GM19324 (cell line): Measurements from ENCODE around the gene XYLB.
"Not testable (repeated sequence)": the region's sequence is repeated elsewhere in the genome, so short reads cannot be mapped to it uniquely, and the experiment has no call there.

Experiments
- ATAC-seq: cut with Tn5 transposase; IDR thresholded peaks from one replicate; pipeline ENCODE4 v1.9.1; 2021; ENCODE audit warnings: mild to moderate bottlenecking, moderate library complexity; ENCODE audit not compliant: unreplicated experiment, low FRiP score

XYLB gene

DNA sequence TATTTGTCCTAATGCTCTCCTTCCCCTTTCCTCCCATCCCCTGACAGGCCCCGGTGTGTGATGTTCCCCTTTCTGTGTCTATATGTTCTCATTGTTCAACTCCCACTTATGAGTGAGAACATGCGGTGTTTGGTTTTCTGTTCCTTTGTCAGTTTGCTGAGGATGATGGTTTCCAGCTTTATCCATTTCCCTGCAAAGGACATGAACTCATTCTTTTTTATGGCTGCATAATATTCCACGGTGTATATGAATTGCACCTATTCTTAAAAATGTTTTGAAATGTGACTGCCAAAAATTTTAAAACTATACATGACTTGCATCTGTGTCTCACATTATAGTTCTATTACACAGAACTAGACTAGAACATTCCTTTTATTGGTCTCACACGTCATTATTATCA, 25.9 kb upstream of the XYLB start:
- ATAC-seq = not testable (repeated sequence)

DNA sequence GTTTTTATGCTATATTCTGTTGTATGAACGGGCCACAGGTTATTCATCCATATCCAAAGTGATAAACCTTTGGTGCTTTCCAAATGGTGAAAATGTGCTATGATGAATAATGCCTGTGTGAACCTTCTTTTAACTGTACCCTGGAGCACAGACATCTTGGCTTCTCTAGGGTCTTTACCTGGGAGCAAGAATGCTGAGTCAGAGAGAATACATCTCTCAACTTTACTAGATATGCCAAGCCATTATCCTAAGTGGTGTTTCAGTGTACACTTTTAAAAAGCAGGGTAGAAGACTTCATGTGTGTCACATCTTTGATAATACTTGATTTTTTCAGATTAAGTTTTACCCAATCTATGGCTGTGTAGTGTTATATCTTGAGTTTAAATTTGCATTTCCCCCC, 23.5 kb upstream of the XYLB start:
- no peak for ATAC-seq

DNA sequence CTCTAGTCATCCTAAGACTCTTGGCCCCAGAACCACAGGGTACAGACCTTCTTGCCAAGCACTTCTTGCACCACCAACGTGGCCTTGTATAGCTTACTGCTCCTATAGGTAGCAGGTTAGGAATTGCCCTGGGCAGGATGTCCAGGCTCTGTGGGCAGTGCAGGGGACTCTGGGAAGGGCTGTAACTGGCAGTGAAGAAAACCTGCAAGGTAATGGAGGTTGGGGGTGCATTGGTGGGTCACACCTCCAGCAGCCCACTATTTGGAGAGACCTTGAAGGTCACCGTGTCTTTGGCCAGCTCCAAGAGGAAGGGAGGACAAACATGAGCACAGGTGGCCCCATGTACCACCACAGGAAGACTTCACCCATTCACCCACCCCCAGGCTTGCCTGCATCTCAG, 21.3 kb upstream of the XYLB start:
- ATAC-seq = no peak

DNA sequence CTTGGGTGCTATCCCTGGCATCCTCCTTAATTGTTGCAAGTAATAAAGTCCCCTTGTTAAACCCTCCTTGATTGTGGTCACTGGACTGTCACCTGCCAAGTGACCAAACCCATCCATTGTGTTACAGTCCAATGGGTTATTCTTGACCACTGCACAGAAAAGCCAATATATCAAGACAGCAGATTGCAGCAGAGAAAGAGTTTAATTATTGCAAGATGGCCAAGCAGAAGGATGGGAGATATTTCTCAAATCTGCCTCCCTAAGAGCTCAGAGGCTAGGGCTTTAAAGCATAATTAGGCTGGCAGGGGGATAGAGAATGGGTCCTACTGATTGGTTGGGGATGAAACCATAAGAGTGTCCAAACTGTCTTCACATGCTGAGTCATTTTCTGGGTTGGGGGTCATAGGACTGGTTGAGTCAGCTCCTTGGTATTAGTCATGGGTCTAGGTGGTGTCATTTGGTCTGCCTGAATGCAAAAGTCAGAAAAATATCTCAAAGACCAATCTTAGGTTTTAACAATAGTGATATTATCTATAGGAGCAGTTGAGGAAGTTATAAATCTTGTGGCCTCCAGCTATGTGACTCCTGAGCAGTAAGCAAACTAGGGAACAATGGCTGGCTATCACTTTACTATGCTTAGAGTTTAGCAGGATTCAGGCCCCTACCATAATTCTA, 19.1 kb upstream of the XYLB start:
- ATAC-seq = no peak

DNA sequence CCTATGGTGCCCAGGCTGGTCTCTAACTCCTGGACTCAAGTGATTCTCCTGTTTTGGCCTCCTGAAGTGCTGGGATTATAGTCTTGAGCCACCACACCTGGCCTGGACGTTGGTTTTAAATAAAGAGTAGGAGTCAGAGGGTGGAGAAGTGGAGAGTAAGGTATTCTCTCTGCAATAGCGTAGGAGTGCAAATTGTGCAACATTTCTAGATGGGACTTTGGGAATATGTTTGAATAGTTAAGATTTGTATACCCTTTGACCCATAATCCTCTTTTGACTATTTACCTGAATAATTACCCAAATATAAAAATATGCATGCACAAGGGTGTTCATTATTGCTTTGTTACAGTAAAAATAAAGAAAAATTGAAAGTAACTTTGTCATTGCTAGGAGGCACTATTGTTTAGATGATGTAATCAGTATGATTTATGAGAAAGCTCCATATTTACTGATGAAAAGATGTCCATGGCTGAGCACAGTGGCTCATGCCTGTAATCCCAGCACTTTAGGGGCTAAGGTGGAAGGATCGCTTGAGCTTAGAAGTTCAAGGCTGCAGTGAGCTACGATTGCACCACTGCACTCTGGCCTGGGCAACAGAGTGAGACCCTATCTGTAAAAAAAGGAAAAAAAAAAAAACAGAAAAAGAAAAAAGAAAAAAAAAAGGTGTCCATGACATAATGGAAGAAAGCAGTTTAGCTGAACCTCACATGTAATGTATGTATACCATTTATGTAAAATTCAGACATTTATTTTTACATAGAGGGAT, 15.1 kb upstream of the XYLB start:
- no peak for ATAC-seq

DNA sequence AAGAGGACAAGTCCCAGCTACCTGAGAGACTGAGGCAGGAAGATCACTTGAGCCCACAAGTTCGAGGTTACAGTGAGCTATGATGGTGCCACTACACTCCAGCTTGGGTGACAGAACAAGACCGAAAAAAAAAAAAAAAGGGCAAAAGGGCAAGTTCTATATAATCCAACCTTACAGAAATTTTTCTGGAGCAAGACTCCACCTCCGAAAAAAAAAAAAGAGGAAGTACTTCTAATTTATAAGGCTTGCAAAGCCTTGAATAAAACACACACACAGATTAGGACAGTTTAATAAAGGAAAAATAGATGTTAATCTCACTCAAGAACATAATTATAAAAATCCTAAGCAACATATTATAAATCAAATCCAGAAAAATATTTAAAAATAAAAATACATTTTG, 14.4 kb upstream of the XYLB start:
- ATAC-seq = no peak

DNA sequence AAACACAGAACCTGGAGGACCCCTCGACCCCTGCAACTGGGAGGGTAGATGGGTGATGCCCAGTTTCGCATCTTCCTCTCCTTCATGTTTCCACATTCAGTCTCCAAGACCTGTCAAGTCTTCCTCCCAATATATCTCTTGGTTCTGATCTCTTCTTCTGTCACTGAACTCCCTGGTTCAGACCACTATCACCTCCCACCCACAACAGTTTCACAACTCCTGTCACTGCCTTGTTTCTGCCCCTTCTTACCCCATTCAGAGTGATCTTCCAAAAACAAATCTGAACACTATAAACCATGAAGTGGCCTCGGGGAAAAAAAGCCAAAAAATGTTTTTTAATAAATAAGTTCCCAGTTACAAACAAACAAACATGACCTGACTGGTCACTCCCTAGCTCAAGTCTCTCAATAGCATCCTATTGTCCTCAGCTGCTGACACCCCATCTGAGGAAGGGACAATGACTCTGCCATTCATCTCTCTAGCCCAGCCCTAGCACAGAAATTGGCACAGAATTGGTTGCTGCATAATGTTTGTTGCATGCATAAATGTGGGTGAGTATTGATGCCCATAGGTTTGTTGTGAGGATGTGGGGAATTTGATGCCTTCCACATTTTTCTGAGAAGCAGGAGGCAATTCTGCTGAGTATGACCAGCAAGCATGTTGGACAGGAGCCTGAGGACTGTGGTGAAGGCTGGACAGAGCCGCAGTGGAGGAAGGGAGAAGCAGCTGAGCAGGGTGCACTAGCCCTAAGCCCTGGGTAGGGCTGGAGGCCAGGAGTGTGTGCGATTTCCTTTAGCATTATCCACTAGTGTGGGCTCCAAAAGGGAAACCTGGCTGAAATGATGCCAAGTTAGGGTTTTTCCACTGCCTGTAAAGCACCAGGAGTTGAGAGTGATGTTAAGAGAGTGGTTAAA, 12.2 kb upstream of the XYLB start:
- ATAC-seq = no peak

DNA sequence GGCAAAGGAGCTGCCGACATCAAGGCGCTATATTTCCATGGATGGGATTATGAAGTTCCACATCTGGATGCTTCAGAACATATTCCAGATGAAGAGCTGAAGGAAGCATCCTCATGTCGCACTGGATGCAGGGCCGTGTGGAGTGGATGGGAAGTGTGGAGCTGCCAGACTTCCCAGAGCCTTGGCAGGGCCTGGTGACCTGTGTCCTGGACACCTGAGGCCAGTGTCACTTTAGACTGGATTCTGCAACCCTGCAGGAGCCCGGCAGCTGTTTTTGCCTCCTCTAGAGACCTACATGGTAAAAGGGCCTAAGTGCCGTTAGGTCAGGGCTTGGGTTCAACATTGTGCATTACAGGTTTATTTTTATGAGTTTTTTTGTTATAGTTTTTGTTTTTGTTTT, 11.3 kb upstream of the XYLB start:
- ATAC-seq = no peak

DNA sequence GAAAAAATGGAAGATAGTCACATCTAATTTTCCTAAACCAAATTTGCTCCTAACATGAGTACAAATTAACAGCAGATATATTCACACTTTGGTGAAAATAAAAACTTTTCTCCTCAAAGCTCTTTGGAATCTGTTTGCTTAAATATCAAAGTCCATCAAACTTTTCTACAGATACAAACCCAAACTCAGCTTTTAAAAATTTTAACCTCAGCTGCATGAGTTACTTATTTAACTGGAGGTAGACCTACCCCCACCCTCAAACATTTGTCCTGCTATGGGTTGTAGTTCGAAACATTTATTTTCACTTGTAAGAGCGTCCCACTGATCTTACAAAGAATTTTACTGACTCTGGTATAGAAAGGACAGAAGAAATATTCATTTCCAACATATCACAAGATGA, 8.9 kb upstream of the XYLB start:
- no peak for ATAC-seq

DNA sequence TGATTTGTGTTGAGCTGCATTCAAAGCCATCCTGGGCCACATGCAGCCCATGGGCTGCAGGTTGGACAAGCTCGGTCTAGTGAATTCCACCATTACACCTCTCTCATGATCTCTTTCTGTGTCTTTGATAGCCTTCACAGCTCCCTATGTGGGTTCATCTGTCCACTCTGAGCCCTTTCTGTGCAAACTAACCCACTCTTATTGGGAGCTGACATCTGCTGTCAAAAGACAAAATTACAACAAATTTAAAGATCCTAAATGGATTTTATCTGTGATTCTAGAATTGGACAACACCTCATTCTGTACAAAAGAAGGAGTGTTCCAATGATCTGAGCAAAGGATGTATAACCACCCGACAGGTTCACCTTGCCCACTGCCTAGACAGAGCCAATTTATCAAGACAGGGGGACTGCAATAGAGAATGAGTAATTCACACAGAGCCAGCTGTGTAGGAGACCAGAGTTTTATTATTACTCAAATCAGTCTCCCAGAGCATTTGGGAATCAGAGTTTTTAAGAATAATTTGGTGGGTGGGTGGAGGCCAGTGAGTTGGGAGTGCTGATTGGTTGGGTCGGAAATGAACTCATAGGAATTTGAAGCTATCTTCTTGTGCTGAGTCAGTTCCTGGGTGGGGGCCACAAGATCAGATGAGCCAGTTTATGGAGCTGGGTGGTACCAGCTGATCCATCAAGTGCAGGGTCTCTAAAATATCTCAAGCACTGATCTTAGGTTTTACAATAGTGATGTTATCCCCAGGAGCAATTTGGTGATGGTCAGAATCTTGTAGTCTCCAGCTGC, 2.6 kb upstream of the XYLB start:
- no peak for ATAC-seq

DNA sequence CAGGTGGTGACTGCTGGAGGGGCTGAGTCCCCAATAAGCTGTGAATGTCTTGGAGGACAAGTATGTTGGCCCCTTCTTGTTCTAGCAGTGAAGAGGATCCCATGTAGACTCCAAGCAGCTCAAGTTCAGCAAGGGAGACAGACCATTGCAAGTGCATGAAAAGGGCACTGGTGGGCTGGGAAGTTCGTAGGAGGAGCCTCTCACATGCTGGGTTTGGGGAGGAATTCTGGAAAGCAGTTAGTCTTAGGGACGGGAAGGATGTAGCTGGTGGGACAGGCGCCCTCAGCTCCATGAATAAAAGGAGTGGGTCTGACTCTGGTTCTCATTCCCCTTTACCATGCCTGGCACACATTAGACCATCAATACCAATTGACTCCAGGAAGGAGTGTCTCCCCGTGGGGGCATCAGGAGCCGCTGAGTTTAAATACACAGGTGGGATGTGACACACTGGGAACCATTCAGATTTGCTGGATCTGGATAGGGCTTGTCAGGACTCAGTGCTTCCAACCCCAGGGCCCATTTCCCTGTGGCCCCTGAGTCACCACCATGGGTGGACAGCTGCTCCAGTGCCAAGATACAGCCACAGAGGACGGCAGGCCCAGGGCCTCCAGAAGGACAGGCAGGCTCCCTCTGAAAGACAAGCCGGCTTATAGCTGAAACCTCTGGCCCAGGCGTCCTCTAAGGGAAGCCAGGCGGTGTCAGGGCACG, 552 bp upstream of the XYLB start:
- ATAC-seq = no peak

DNA sequence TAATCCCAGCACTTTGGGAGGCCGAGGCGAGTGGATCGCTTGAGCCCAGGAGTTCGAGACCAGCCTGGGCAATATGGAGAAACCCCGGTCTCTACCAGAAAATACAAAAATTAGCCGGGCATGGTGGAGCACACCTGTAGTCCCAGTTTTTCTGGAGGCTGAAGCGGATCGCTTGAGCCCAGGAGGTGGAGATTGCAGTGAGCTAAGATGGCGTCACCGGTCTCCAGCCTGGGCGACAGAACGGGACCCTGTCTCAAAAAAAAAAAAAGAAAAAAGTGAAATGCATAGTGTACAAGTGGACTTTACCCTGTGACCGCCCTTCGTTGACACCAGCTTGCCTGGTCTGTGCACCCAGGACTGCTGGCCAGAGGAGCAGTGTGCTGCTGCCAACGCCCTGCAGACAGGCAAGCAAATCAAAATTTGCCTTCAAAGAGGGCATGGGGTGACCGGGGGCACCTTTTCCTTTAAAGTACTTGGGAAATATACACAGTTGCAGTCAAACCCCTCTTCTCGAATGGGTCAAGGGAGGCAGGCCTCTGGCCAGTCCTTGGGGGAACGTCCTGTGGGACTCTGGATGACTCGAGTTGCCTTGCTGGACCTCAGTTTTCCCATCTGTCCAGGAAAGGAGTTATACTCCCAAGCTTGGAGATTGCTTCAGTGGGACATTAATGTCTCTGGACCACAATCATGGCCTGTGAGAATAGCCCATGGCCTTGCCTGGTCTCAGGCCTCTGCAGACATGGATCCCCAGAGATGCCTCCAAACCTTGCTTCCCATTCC, 1.0 kb downstream of the XYLB start:
- ATAC-seq = no peak

DNA sequence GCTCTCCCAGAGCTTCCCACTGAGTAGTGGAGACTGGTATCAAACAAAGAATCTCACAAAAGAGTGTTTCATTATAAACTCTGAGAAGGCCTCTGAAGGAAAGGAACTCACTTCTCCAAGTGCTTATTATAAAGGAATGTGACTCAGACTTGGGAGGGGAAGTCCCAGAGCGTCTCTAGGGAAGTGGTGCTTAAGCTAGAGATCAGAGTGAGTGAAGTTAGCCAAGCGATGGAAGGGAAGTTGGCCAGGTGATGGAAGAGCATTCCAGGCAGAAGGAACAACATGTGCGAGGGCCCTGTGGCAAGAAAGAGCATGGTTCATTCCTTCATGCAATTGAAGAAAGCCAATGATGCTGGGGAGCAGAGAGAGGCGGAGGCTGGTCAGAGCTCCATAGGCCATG, 2.3 kb downstream of the XYLB start:
- ATAC-seq = no peak

DNA sequence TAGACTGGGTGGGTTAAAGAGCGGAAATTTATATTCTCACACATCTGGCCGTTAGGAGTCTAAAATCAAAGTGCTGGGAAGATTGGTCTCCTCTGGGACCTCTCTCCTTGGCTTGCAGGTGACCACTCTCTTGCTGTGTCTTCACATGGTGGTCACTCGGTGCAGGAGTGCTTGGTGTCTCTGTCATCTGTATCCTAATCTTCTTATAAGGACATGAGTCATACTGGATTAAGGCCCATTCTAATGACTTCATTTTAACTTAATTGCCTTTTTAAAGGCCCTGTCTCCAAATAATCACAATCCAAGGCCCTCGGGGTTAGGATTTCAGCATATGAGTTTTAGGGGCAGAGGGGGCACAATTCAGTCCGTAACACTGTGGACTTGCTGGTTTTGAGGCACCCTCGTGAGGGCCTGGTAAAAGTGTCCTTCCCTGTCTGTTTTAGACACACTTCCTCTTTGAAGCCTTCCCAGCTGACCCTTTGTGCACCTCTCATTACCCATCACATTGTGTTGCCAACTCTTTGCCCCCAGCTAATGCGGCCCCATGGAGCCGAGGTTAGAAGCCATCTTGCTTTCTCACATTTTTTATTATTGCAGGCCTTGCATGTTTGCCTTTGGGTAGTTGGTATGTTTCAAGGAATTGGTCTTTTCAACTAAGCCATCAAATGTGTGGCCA, 3.2 kb downstream of the XYLB start:
- no peak for ATAC-seq

DNA sequence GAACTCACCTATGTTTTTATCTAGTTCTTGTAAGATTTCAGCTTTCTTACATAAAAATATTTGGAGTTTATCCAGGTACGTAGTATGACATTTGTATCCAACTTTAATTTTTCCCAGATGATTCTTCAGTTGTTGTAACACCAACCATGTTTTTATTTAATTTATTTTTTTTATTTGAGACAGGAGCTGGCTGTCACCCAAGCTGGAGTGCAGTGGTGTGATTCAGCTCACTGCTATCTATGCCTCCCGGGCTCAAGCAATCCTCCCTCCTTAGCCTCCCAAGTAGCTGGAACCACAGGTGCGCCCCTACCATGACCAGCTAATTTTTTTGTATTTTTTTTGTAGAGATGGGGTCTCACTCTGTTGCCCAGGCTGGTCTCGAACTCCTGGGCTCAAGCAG, 6.6 kb downstream of the XYLB start:
- ATAC-seq = no peak

DNA sequence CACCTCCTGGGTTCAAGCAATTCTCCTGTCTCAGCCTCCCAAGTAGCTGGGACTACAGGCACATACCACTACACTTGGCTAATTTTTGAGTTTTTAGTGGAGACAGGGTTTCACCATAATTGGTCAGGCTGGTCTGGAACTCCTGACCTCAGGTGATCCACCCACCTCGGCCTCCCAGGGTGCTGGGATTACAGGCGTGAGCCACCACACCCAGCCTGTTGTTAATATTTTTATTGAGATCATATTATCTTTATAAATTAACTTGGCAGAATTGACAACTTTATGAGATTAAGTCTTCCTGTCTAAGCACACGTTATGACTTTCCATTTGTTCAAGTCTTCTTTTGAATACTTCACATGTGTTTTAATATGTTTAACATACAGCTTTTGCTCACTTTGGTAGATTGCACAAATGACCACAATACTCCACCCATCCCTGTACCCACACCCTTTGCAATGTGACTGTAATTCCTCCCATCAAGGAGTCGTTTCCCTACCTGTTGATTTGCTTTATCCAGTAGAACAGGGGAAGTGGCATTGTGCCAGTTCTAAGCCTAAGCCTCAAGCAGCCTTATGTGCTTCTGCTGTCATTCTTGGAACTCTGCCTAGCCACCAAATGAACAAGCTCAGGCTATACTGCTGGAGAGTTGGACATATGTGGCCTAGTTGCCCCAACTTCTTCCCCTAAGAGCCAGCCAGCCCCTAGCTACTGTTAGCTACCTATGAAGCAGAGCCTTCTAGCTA, 8.2 kb downstream of the XYLB start:
- ATAC-seq = no peak

DNA sequence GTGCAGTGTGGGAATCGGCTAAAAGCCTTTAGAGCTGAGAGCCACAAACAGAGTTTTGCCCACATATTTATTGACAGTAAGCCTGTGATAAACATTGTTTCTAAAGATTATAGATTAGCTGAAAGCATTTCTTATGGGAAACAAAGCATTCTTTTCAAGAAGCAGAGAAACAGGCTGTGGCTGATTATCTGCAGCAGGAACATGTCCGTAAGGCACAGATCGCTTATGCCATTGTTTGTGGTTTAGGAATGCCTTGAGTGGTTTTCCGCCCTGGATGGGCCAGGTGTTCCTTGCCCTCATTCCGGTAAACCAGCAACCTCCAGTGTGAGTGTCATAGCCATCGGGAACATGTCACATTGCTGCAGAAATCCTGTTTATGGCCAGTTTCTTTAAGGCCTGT, 12.5 kb downstream of the XYLB start:
- ATAC-seq = no peak

DNA sequence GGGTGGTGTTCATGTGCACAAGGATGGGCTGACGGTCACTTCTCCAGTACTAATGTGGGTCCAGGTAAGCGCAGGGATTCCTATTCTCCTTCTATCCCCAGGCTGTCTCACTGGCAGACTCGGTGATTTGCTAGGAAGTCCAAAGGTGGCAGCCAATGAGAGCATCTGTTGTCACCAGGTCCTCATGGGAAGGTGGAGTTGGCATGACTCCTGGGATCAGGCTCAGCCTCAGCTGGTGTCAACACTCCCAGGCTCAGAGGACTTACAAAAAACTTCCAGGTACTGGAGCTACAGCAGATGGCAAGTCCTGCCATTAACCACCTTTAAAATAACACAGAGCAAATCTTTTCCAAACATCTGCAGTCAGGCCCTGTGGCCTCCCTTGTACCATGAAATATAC, 13.8 kb downstream of the XYLB start:
- no peak for ATAC-seq
